Caco-2 (cell line): ENCODE data around the gene NECAB2. TPM values are rescaled to one million over a fixed set of nuclear protein-coding genes. Genes with fewer than 3 reads are reported as not detected.

ENCODE experiments used
- BruUV-seq: library from RNA; stranded (reverse); fragments of 400-500 nt; replicated peaks from 2 replicates; lab custom pipeline; 2021; lab: Mats Ljungman, UMichigan
- CTCF ChIA-PET: fragments of 300-600 bp; sonication (Branson Sonifier 250); formaldehyde crosslinking; loops from one replicate; lab custom pipeline; 2022; ENCODE audit warnings: antibody characterized with exemption; lab: Charles Lee
- POLR2A ChIA-PET: fragments of 300-600 bp; sonication (Branson Sonifier 250); formaldehyde crosslinking; loops from one replicate; lab custom pipeline; 2022; ENCODE audit warnings: antibody characterized with exemption; lab: Charles Lee
- DNase-seq, 2 experiments: peaks; one replicate each; pipeline versions ENCODE4 v3.0.0 to v3.0.0-alpha.2; 2020 to 2022
- H3K27me3 ChIP-seq: replicated peaks from 2 replicates; pipeline ENCODE4 v1.6.0; 2011; ENCODE audit warnings: low read length; ENCODE audit not compliant: control insufficient read depth, insufficient read depth
- H3K36me3 ChIP-seq: 2 replicates; pipeline ENCODE4 v1.5.1; 2011; ENCODE audit warnings: low read length; ENCODE audit not compliant: control insufficient read depth, insufficient read depth
- H3K4me1 ChIP-seq: fragments of 250-450 bp; sonication (Bioruptor Pico); 2 replicates; pipeline ENCODE4 v1.5.1; 2020; ENCODE audit warnings: mild to moderate bottlenecking
- H3K4me3 ChIP-seq: 2 replicates; pipeline ENCODE4 v1.5.1; 2011; ENCODE audit warnings: low read depth, mild to moderate bottlenecking, control low read depth, low read length
- H3K9me3 ChIP-seq: fragments of 250-450 bp; sonication (Bioruptor Pico); 2 replicates; pipeline ENCODE4 v1.5.1; 2020; ENCODE audit warnings: mild to moderate bottlenecking, moderate library complexity
- H3K27ac Mint-ChIP-seq: one replicate; pipeline ENCODE4 v1.8.0; 2022; ENCODE audit warnings: mixed read lengths; ENCODE audit not compliant: unreplicated experiment
- H3K27me3 Mint-ChIP-seq: one replicate; pipeline ENCODE4 v1.8.0; 2022; ENCODE audit warnings: mixed read lengths; ENCODE audit not compliant: insufficient read depth, unreplicated experiment
- H3K36me3 Mint-ChIP-seq: one replicate; pipeline ENCODE4 v1.8.0; 2022; ENCODE audit warnings: mild to moderate bottlenecking, mixed read lengths; ENCODE audit not compliant: insufficient read depth, unreplicated experiment
- H3K4me1 Mint-ChIP-seq: one replicate; pipeline ENCODE4 v1.8.0; 2022; ENCODE audit warnings: low read depth, mixed read lengths; ENCODE audit not compliant: unreplicated experiment
- H3K4me3 Mint-ChIP-seq: one replicate; pipeline ENCODE4 v1.8.0; 2022; ENCODE audit warnings: mild to moderate bottlenecking, moderate library complexity, mixed read lengths; ENCODE audit not compliant: unreplicated experiment
- H3K9me3 Mint-ChIP-seq: one replicate; pipeline ENCODE4 v1.8.0; 2022; ENCODE audit warnings: mixed read lengths; ENCODE audit not compliant: unreplicated experiment
- CTCF ChIP-seq, 2 experiments: fragments of 200-600 bp in 1 of 2; IDR thresholded peaks; 1 replicate in 1 of 2; 2 replicates in 1 of 2; pipeline versions ENCODE4 v1.5.1 to v1.8.0; 2011 to 2022; ENCODE audit warnings: antibody characterized with exemption in 1 of 2, control low read depth in 1 of 2, inconsistent platforms in 1 of 2, low read depth in 1 of 2, low read length in 1 of 2, mild to moderate bottlenecking in 1 of 2, moderate library complexity in 1 of 2; ENCODE audit not compliant: insufficient read depth in 1 of 2, severe bottlenecking in 1 of 2, unreplicated experiment in 1 of 2
- intact Hi-C: fragments of 100-400 bp; cut with micrococcal nuclease; formaldehyde crosslinking; loops from one replicate; pipeline ENCODE4 v1.10.0; 2022; ENCODE audit not compliant: unreplicated experiment
- total RNA-seq: library from RNA; stranded (reverse); gene quantifications from 2 replicates; pipeline ENCODE4 v1.2.3, GENCODE V29; 2022

Gene NECAB2
- total RNA-seq, 1 experiment from 2014 or later: 0.68 TPM

GRCh38 chr16:84047206-84047605, 79.2 kb downstream of the NECAB2 start:
- ChIA-PET CTCF (interaction anchor here (1.7 kb wide), 1 partner anchor 93 kb away, joined by 10 read pairs; no protein-coding TSS in a partner anchor), POLR2A (no interaction called here)
- H3K27me3 ChIP-seq: no peaks in the 10 kb centered on the region
- Mint-ChIP-seq H3K27ac (no peak overlapping the region), H3K4me1 (peaks cover 17% of the 10 kb centered on the region), H3K9me3 (no peaks in the 10 kb centered on the region), H3K4me3 (no peak overlapping the region), H3K27me3 (no peaks in the 10 kb centered on the region), H3K36me3 (peaks cover 15% of the 10 kb centered on the region)
- H3K36me3 ChIP-seq: peaks cover 4% of the 10 kb centered on the region
- no peak overlapping the region for H3K4me3 ChIP-seq
- H3K4me1 ChIP-seq: peaks cover 30% of the 10 kb centered on the region
- DNase-seq: no peak
- BruUV-seq: no TSS peak
- no peak for TF ChIP-seq CTCF (IDR thresholded peaks at IDR 0.05; ENCODE audit: insufficient read depth in 1 of 2, low read depth in 1 of 2, low read length in 1 of 2, severe bottlenecking in 1 of 2, unreplicated experiment in 1 of 2)
- no peaks in the 10 kb centered on the region for H3K9me3 ChIP-seq
- intact Hi-C loops: loop anchor here (5.0 kb wide), 1 partner anchor 220 kb away; no protein-coding TSS in a partner anchor

- ChIA-PET CTCF (interaction anchor here (1.7 kb wide), 2 partner anchors 91 to 94 kb away, joined by 8 to 10 read pairs; no protein-coding TSS in a partner anchor), POLR2A (no interaction called here)
- Mint-ChIP-seq H3K9me3 (no peaks in the 10 kb centered on the region), H3K36me3 (peaks cover 19% of the 10 kb centered on the region), H3K27me3 (no peaks in the 10 kb centered on the region), H3K4me1 (peaks cover 17% of the 10 kb centered on the region), H3K27ac (no peak overlapping the region), H3K4me3 (no peak overlapping the region)
- no peaks in the 10 kb centered on the region for H3K27me3 ChIP-seq
- intact Hi-C loops: loop anchor here (1.0 to 5.0 kb wide), 5 partner anchors 18 to 220 kb away; partner anchors contain the start of gene NECAB2
- H3K4me3 ChIP-seq: no peak overlapping the region
- peaks cover 4% of the 10 kb centered on the region for H3K36me3 ChIP-seq
- H3K9me3 ChIP-seq: no peaks in the 10 kb centered on the region
- DNase-seq: no peak
- TF ChIP-seq CTCF (IDR thresholded peaks at IDR 0.05; ENCODE audit: insufficient read depth in 1 of 2, low read depth in 1 of 2, low read length in 1 of 2, severe bottlenecking in 1 of 2, unreplicated experiment in 1 of 2): no peak
- H3K4me1 ChIP-seq: peaks cover 25% of the 10 kb centered on the region
- BruUV-seq: no TSS peak
Observed at GRCh38 chr16:84047626-84048025, 79.6 kb downstream of the NECAB2 start.

GRCh38 chr16:84048270-84048669, 80.2 kb downstream of the NECAB2 start:
- Histone ChIP-seq H3K9me3 (no peaks in the 10 kb centered on the region), H3K27me3 (no peaks in the 10 kb centered on the region), H3K36me3 (peaks cover 4% of the 10 kb centered on the region), H3K4me3 (no peak overlapping the region), H3K4me1 (peaks cover 19% of the 10 kb centered on the region)
- Mint-ChIP-seq H3K4me3 (no peak overlapping the region), H3K4me1 (peaks cover 10% of the 10 kb centered on the region), H3K36me3 (peaks cover 26% of the 10 kb centered on the region), H3K27me3 (no peaks in the 10 kb centered on the region), H3K27ac (peak overlapping the region; percentile 42), H3K9me3 (no peaks in the 10 kb centered on the region)
- BruUV-seq: no TSS peak
- ChIA-PET CTCF (interaction anchor here (1.0 to 1.7 kb wide), 4 partner anchors 77 to 138 kb away, joined by 3 to 10 read pairs (median 6); partner anchors contain the start of gene TAF1C), POLR2A (interaction anchor here (0.6 kb wide), 1 partner anchor 320 kb away, joined by 3 read pairs; the partner anchor contains the start of gene ATP2C2)
- peak; percentile 80 to 85 for DNase-seq
- peak; percentile 67 to 75 for TF ChIP-seq CTCF (IDR thresholded peaks at IDR 0.05; ENCODE audit: insufficient read depth in 1 of 2, low read depth in 1 of 2, low read length in 1 of 2, severe bottlenecking in 1 of 2, unreplicated experiment in 1 of 2)
- intact Hi-C loops: loop anchor here (1.0 to 5.0 kb wide), 5 partner anchors 17 to 221 kb away; partner anchors contain the start of gene NECAB2
